Measurements from ENCODE around the gene PLEKHM3.

PLEKHM3 gene

DNA sequence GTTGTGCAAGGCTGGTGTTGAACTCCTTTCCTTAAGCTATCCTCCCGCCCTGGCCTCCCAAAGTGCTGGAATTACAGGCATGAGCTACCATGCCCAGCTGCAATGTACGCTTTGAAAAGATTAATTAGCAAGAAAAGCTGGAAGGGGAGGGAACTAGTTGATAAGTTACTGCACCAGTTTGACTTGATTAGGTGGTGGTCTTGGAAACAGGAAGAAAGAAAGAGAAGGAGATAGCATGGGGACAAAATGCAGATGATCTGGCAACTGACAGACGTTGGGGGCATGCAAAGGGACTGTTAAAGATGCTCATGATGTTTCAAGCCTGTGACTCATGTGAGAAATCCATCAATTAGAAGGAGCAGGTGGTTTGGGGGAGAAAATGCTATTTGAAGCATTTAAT is 68.6 kb downstream of the PLEKHM3 start:
- Histone ChIP-seq H3K9me3 (ENCODE audit: control insufficient read depth, insufficient read depth, low read depth, low read length) (no peaks in the 10 kb centered on the region), H3K4me3 (ENCODE audit: low read depth, low read length) (no peak overlapping the region), H3K4me1 (ENCODE audit: control insufficient read depth, insufficient read depth, low read length) (peaks cover 6% of the 10 kb centered on the region; the same call in 1 of the 2 replicates), H3K27ac (ENCODE audit: extremely low read depth, low read depth, low read length) (no peak overlapping the region), H3K36me3 (ENCODE audit: control insufficient read depth in 2 of 2, insufficient read depth in 1 of 2, low read length in 2 of 2) (no peaks in the 10 kb centered on the region)
- ChIA-PET POLR2A (no interaction called here), CTCF (no interaction called here)
- no peak for TF ChIP-seq ZNF747 (tag by site-specific recombination; IDR thresholded peaks at IDR 0.05)
- TF ChIP-seq, protein P1, sequence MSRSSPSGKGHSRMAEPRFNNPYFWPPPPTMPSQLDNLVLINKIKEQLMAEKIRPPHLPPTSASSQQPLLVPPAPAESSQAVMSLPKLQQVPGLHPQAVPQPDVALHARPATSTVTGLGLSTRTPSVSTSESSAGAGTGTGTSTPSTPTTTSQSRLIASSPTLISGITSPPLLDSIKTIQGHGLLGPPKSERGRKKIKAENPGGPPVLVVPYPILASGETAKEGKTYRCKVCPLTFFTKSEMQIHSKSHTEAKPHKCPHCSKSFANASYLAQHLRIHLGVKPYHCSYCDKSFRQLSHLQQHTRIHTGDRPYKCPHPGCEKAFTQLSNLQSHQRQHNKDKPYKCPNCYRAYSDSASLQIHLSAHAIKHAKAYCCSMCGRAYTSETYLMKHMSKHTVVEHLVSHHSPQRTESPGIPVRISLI (tag by site-specific recombination; IDR thresholded peaks at IDR 0.05): no peak
- no peak for TF ChIP-seq ZNF623 (tag by site-specific recombination; IDR thresholded peaks at IDR 0.05)
- TF ChIP-seq PRDM1 (tag by site-specific recombination; IDR thresholded peaks at IDR 0.05): no peak
- no peak for TF ChIP-seq ZNF10 (tag by site-specific recombination; IDR thresholded peaks at IDR 0.05)
- TF ChIP-seq ZNF202 (tag by site-specific recombination; IDR thresholded peaks at IDR 0.05; ENCODE audit: borderline replicate concordance): no peak
- no peak for TF ChIP-seq GLIS2 (tag by site-specific recombination; IDR thresholded peaks at IDR 0.05)
- TF ChIP-seq INSM2 (tag by site-specific recombination; IDR thresholded peaks at IDR 0.05): no peak
- TF ChIP-seq, protein P2, sequence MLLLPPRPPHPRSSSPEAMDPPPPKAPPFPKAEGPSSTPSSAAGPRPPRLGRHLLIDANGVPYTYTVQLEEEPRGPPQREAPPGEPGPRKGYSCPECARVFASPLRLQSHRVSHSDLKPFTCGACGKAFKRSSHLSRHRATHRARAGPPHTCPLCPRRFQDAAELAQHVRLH (tag by site-specific recombination; IDR thresholded peaks at IDR 0.05): no peak
- TF ChIP-seq ZNF138 (tag by site-specific recombination; IDR thresholded peaks at IDR 0.05; ENCODE audit: borderline replicate concordance): no peak
- no peak for TF ChIP-seq ZSCAN18 (tag by site-specific recombination; IDR thresholded peaks at IDR 0.05)
- TF ChIP-seq ZNF248 (tag by site-specific recombination; IDR thresholded peaks at IDR 0.05): no peak
- TF ChIP-seq ZBTB6 (tag by site-specific recombination; IDR thresholded peaks at IDR 0.05): no peak
- TF ChIP-seq ZNF488 (tag by site-specific recombination; IDR thresholded peaks at IDR 0.05): no peak
- TF ChIP-seq, protein P3, sequence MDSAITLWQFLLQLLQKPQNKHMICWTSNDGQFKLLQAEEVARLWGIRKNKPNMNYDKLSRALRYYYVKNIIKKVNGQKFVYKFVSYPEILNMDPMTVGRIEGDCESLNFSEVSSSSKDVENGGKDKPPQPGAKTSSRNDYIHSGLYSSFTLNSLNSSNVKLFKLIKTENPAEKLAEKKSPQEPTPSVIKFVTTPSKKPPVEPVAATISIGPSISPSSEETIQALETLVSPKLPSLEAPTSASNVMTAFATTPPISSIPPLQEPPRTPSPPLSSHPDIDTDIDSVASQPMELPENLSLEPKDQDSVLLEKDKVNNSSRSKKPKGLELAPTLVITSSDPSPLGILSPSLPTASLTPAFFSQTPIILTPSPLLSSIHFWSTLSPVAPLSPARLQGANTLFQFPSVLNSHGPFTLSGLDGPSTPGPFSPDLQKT (IDR thresholded peaks at IDR 0.05; ENCODE audit: borderline replicate concordance, low read depth, low read length): no peak
- no peak for TF ChIP-seq ZNF707 (tag by site-specific recombination; IDR thresholded peaks at IDR 0.05)
- TF ChIP-seq ZNF302 (tag by site-specific recombination; IDR thresholded peaks at IDR 0.05; ENCODE audit: low read depth): no peak

GRCh38 chr2:207955456-207955855 is 69.9 kb downstream of the PLEKHM3 start:
- no peak overlapping the region for H3K4me3 ChIP-seq (ENCODE audit: low read depth, low read length)
- H3K4me1 ChIP-seq (ENCODE audit: control insufficient read depth, insufficient read depth, low read length): peaks cover 2% of the 10 kb centered on the region; the same call in 1 of the 2 replicates
- no peak overlapping the region for H3K27ac ChIP-seq (ENCODE audit: extremely low read depth, low read depth, low read length)
- no peaks in the 10 kb centered on the region for H3K36me3 ChIP-seq (ENCODE audit: control insufficient read depth in 2 of 2, insufficient read depth in 1 of 2, low read length in 2 of 2)
- CTCF ChIA-PET: interaction anchor here (1.0 to 1.5 kb wide), 2 partner anchors 18 to 210 kb away, joined by 3 to 4 read pairs; no protein-coding TSS in a partner anchor
- no peaks in the 10 kb centered on the region for H3K9me3 ChIP-seq (ENCODE audit: control insufficient read depth, insufficient read depth, low read depth, low read length)
- POLR2A ChIA-PET: no interaction called here
- TF ChIP-seq ZNF292 (tag by site-specific recombination; IDR thresholded peaks at IDR 0.05; ENCODE audit: borderline replicate concordance, low read depth): no peak
- TF ChIP-seq ZNF623 (tag by site-specific recombination; IDR thresholded peaks at IDR 0.05): no peak
- TF ChIP-seq GFI1B (tag by site-specific recombination; IDR thresholded peaks at IDR 0.05): no peak
- TF ChIP-seq KLF16 (tag by site-specific recombination; IDR thresholded peaks at IDR 0.05): no peak
- no peak for TF ChIP-seq ZNF24 (tag by site-specific recombination; IDR thresholded peaks at IDR 0.05)
- TF ChIP-seq KLF8 (tag by site-specific recombination; IDR thresholded peaks at IDR 0.05): no peak
- TF ChIP-seq ZNF555 (tag by site-specific recombination; conservative IDR thresholded peaks at IDR 0.05): no peak
- TF ChIP-seq ZNF214 (tag by site-specific recombination; IDR thresholded peaks at IDR 0.05; ENCODE audit: borderline replicate concordance): no peak
- TF ChIP-seq ZBTB11 (tag by site-specific recombination; conservative IDR thresholded peaks at IDR 0.05; ENCODE audit: low read depth): no peak
